Tibial nerve (tissue), 4 donors: ENCODE results near the gene PDIA6. TPM values are rescaled to one million over a fixed set of nuclear protein-coding genes. Genes with fewer than 3 reads are reported as not detected.
"Not testable (repeated sequence)": the region's sequence is repeated elsewhere in the genome, so short reads cannot be mapped to it uniquely, and the experiment has no call there.

Source experiments
- DNase-seq, 2 donors: peaks; one replicate each; pipeline ENCODE4 v3.0.0-alpha.2; 2019; ENCODE audit warnings: low spot score in 2 of 2
- H3K27ac ChIP-seq, 4 donors: fragments of 200-600 bp; sonication (generic) in 3 of 4; one replicate each; pipeline ENCODE4 v1.5.1; 2017 to 2019; ENCODE audit warnings: mild to moderate bottlenecking in 1 of 4
- H3K27me3 ChIP-seq, 2 donors: fragments of 200-600 bp; sonication (generic) in 1 of 2; one replicate each; pipeline versions ENCODE4 v1.5.1 to v1.6.0; 2017 to 2019
- H3K36me3 ChIP-seq, 3 donors: fragments of 200-600 bp; sonication (generic); one replicate each; pipeline ENCODE4 v1.5.1; 2018 to 2019
- H3K4me1 ChIP-seq, 4 donors: fragments of 200-600 bp; sonication (generic) in 3 of 4; one replicate each; pipeline ENCODE4 v1.5.1; 2017 to 2019
- H3K4me3 ChIP-seq, 4 donors: fragments of 200-600 bp; sonication (generic) in 3 of 4; one replicate each; pipeline ENCODE4 v1.5.1; 2017 to 2019; ENCODE audit warnings: mild to moderate bottlenecking in 1 of 4, moderate library complexity in 1 of 4
- H3K9me3 ChIP-seq, 4 donors: fragments of 200-600 bp; sonication (generic) in 3 of 4; one replicate each; pipeline ENCODE4 v1.5.1; 2017 to 2019
- CTCF ChIP-seq, 5 experiments: fragments of 200-600 bp in 3 of 5; fragments of 450-650 bp in 2 of 5; sonication (generic) in 3 of 5; IDR thresholded peaks; one replicate each; pipeline ENCODE4 v1.5.1; 2016 to 2019; ENCODE audit warnings: antibody characterized with exemption in 5 of 5, mild to moderate bottlenecking in 3 of 5, moderate library complexity in 2 of 5
- EP300 ChIP-seq, 2 donors: sonication (generic); formaldehyde crosslinking; IDR thresholded peaks; one replicate each; pipeline ENCODE4 v1.6.1; 2017; ENCODE audit warnings: antibody characterized with exemption in 2 of 2, mild to moderate bottlenecking in 1 of 2
- POLR2A ChIP-seq, 2 donors: fragments of 450-650 bp; IDR thresholded peaks; one replicate each; pipeline ENCODE4 v1.6.1; 2017; ENCODE audit warnings: antibody characterized with exemption in 2 of 2, mild to moderate bottlenecking in 2 of 2, moderate library complexity in 2 of 2
- WGBS, 2 donors: methylation state at CpG; one replicate each; pipeline ENCODE4 v1.1.5; 2018; 5-methylcytosine and 5-hydroxymethylcytosine counted together
- total RNA-seq, 4 donors: library from RNA; depleted of rRNA; stranded (reverse); fragments of >200 nt; gene quantifications; one replicate each; pipeline ENCODE4 v1.1.0, GENCODE V29; 2016

PDIA6 gene
- total RNA-seq, 4 donors from 2014 or later: 61.4 to 84.3 (median 76.2) TPM

GRCh38 chr2:10784719-10785118 is 27.9 kb downstream of the PDIA6 start:
- WGBS, 2 donors: 82 to 88% methylated on average over 9 of the region's 9 CpGs
- Histone ChIP-seq H3K27me3 (no peaks in the 10 kb centered on the region), H3K4me1 (no peaks in the 10 kb centered on the region), H3K36me3 (peaks cover 3 to 100% (median 52%) of the 10 kb centered on the region in 3 donors), H3K9me3 (no peaks in the 10 kb centered on the region), H3K27ac (no peak overlapping the region), H3K4me3 (no peak overlapping the region)
- TF ChIP-seq POLR2A (IDR thresholded peaks at IDR 0.05) (no peak), CTCF (IDR thresholded peaks at IDR 0.05) (no peak), EP300 (IDR thresholded peaks at IDR 0.05) (no peak)
- no peak for DNase-seq

- H3K4me1 ChIP-seq: no peaks in the 10 kb centered on the region
- no peak overlapping the region for H3K27ac ChIP-seq
- H3K4me3 ChIP-seq: no peak overlapping the region
- H3K27me3 ChIP-seq: no peaks in the 10 kb centered on the region
- DNase-seq: no peak
- 81 to 88% methylated on average over 4 of the region's 4 CpGs for WGBS, 2 donors
- H3K9me3 ChIP-seq: no peaks in the 10 kb centered on the region
- TF ChIP-seq POLR2A (IDR thresholded peaks at IDR 0.05) (no peak), EP300 (IDR thresholded peaks at IDR 0.05) (no peak), CTCF (IDR thresholded peaks at IDR 0.05) (no peak)
- H3K36me3 ChIP-seq: peaks cover 3 to 95% (median 40%) of the 10 kb centered on the region in 3 donors
Measured at GRCh38 chr2:10783421-10783820, 29.2 kb downstream of the PDIA6 start.

GRCh38 chr2:10781746-10782145 is 30.8 kb downstream of the PDIA6 start:
- no peaks in the 10 kb centered on the region for H3K9me3 ChIP-seq
- TF ChIP-seq POLR2A (IDR thresholded peaks at IDR 0.05) (no peak), EP300 (IDR thresholded peaks at IDR 0.05) (no peak), CTCF (IDR thresholded peaks at IDR 0.05) (no peak)
- H3K36me3 ChIP-seq: peaks cover 3 to 94% (median 37%) of the 10 kb centered on the region in 3 donors
- no peak overlapping the region for H3K4me3 ChIP-seq
- DNase-seq: no peak
- no peak overlapping the region for H3K27ac ChIP-seq
- H3K27me3 ChIP-seq: no peaks in the 10 kb centered on the region
- H3K4me1 ChIP-seq: no peaks in the 10 kb centered on the region
- WGBS, 2 donors: 88 to 91% methylated on average over 8 of the region's 8 CpGs

- H3K9me3 ChIP-seq, H3K27me3 ChIP-seq, H3K4me3 ChIP-seq, H3K27ac ChIP-seq, H3K4me1 ChIP-seq, DNase-seq: not testable (repeated sequence)
- WGBS, 2 donors: 93 to 97% methylated on average over 9 to 11 of the region's 11 CpGs
- H3K36me3 ChIP-seq: peaks cover 3 to 85% (median 30%) of the 10 kb centered on the region in 3 donors
Measured at GRCh38 chr2:10780821-10781220, 31.8 kb downstream of the PDIA6 start.

- H3K27me3 ChIP-seq: no peaks in the 10 kb centered on the region
- DNase-seq: no peak
- 95 to 97% methylated on average over 11 of the region's 11 CpGs for WGBS, 2 donors
- peaks cover 3 to 81% (median 30%) of the 10 kb centered on the region in 3 donors for H3K36me3 ChIP-seq
- TF ChIP-seq POLR2A (IDR thresholded peaks at IDR 0.05) (no peak), CTCF (IDR thresholded peaks at IDR 0.05) (no peak), EP300 (IDR thresholded peaks at IDR 0.05) (no peak)
- no peaks in the 10 kb centered on the region for H3K9me3 ChIP-seq
- no peak overlapping the region for H3K27ac ChIP-seq
- no peaks in the 10 kb centered on the region for H3K4me1 ChIP-seq
- H3K4me3 ChIP-seq: no peak overlapping the region
Measured at GRCh38 chr2:10780491-10780820, 32.1 kb downstream of the PDIA6 start.
